GM12878 (cell line): ENCODE data around the gene FLAD1. TPM values are rescaled to one million over a fixed set of nuclear protein-coding genes. Genes with fewer than 3 reads are reported as not detected.

Source experiments
- CUX1 ChIP-seq: IDR thresholded peaks from 2 replicates; pipeline ENCODE4 v1.6.1; 2012; ENCODE audit warnings: improper control_type of control experiment, low read depth, low read length; ENCODE audit not compliant: insufficient replicate concordance
- EGR1 ChIP-seq, 2 experiments: IDR thresholded peaks; 1 replicate in 1 of 2; 2 replicates in 1 of 2; pipeline ENCODE4 v1.6.1; 2011 to 2012; ENCODE audit warnings: low read depth in 2 of 2, low read length in 2 of 2, borderline replicate concordance in 1 of 2, mild to moderate bottlenecking in 1 of 2, moderate library complexity in 1 of 2
- HDGF ChIP-seq: fragments of 450-650 bp; IDR thresholded peaks from 2 replicates; pipeline ENCODE4 v1.6.1; 2016; ENCODE audit warnings: antibody characterized with exemption
- MLLT1 ChIP-seq: fragments of 450-650 bp; IDR thresholded peaks from 2 replicates; pipeline ENCODE4 v1.6.1; 2016; ENCODE audit warnings: mild to moderate bottlenecking
- MTA2 ChIP-seq: fragments of 450-650 bp; IDR thresholded peaks from 2 replicates; pipeline ENCODE4 v1.6.1; 2016; ENCODE audit warnings: low read depth, mild to moderate bottlenecking, moderate library complexity
- NKRF ChIP-seq: fragments of 450-650 bp; conservative IDR thresholded peaks from 2 replicates; pipeline ENCODE4 v1.6.1; 2017; ENCODE audit warnings: mild to moderate bottlenecking, moderate library complexity
- NR2C1 ChIP-seq: fragments of 450-650 bp; IDR thresholded peaks from 2 replicates; pipeline ENCODE4 v1.6.1; 2017; ENCODE audit warnings: antibody characterized with exemption, mild to moderate bottlenecking, moderate library complexity
- RELB ChIP-seq: fragments of 450-650 bp; IDR thresholded peaks from 2 replicates; pipeline ENCODE4 v1.6.1; 2017; ENCODE audit warnings: low read depth, mild to moderate bottlenecking, moderate library complexity
- SKIL ChIP-seq: fragments of 450-650 bp; IDR thresholded peaks from 2 replicates; pipeline ENCODE4 v1.6.1; 2017; ENCODE audit warnings: mild to moderate bottlenecking, low read depth, inconsistent platforms; ENCODE audit not compliant: poor library complexity, severe bottlenecking
- SMAD1 ChIP-seq: fragments of 450-650 bp; IDR thresholded peaks from 2 replicates; pipeline ENCODE4 v1.6.1; 2018; ENCODE audit warnings: mild to moderate bottlenecking, low read depth; ENCODE audit not compliant: partially characterized antibody
- YY1 ChIP-seq: IDR thresholded peaks from 2 replicates; pipeline ENCODE4 v1.6.1; 2011; ENCODE audit warnings: low read depth, mild to moderate bottlenecking, low read length
- ZNF217 ChIP-seq: fragments of 450-650 bp; IDR thresholded peaks from 2 replicates; pipeline ENCODE4 v1.6.1; 2017; ENCODE audit warnings: antibody characterized with exemption, mild to moderate bottlenecking
- polyA plus RNA-seq, 11 experiments: library from polyadenylated mRNA; depleted of rRNA in 4 of 11; unstranded in 6 of 11; stranded (reverse) in 5 of 11; fragments of >200 nt; fragmentation: Nextera tagmentation in 4 of 11; fragmentation: Illumina TruSeq in 1 of 11; extraction: Ambion mirVana in 4 of 11; extraction: Trizol in 1 of 11; gene quantifications; 1 replicate in 1 of 11; 2 replicates in 10 of 11; pipeline versions ENCODE4 v1.2.1 to v1.2.3, GENCODE V29; 2011 to 2016; ENCODE audit warnings: inconsistent platforms in 2 of 11, missing spikeins in 2 of 11, low read depth in 1 of 11
- total RNA-seq, 4 experiments: library from RNA; depleted of rRNA in 3 of 4; stranded (reverse); fragments of >200 nt in 3 of 4; fragmentation: Illumina TruSeq in 1 of 4; extraction: Trizol in 1 of 4; gene quantifications; 2 replicates each; pipeline versions ENCODE4 v1.2.1 to v1.2.3, GENCODE V29; 2013 to 2021
- TF ChIP-seq, protein P1 (sequence below): IDR thresholded peaks from 2 replicates; pipeline ENCODE4 v1.6.1; 2011; ENCODE audit warnings: borderline replicate concordance, low read depth, mild to moderate bottlenecking, moderate library complexity, mixed read lengths, low read length; ENCODE audit not compliant: insufficient read depth; ENCODE audit errors: extremely low read length

Gene FLAD1
- total and polyA plus RNA-seq, 10 of the 15 experiments (the other 5 are each of a cell fraction or from before 2014, with no cell fraction given), result 22.9 to 93.4 (median 56.6) TPM

GRCh38 chr1:155001675-155002463 lies 18.7 kb downstream of the FLAD1 start (continued):
- peak; percentile 23 for TF ChIP-seq SMAD1
- peak; percentile 60; the same call in 1 of the 2 replicates for TF ChIP-seq MTA2
- TF ChIP-seq NKRF, result 0 out of 2 replicates have a peak, but pooled peaks have one; percentile 63
- peak; percentile 99 for TF ChIP-seq RELB
- no peak for TF ChIP-seq CUX1
- TF ChIP-seq YY1, result 0 out of 2 replicates have a peak, but pooled peaks have one; percentile 28
- TF ChIP-seq MLLT1, result peak; percentile 94
- peak; percentile 27; the same call in 1 of the 2 replicates for TF ChIP-seq NR2C1
- TF ChIP-seq EGR1 (IDR thresholded peaks at IDR 0.05; ENCODE audit: borderline replicate concordance in 1 of 2, low read depth in 2 of 2, low read length in 2 of 2), result peak in 1 of 2 experiments; percentile 87; a peak in 2 of 3 replicates
- no peak for TF ChIP-seq ZNF217
- peak; percentile 42 for TF ChIP-seq SKIL
- TF ChIP-seq HDGF, result peak; percentile 86
- TF ChIP-seq, protein P1, sequence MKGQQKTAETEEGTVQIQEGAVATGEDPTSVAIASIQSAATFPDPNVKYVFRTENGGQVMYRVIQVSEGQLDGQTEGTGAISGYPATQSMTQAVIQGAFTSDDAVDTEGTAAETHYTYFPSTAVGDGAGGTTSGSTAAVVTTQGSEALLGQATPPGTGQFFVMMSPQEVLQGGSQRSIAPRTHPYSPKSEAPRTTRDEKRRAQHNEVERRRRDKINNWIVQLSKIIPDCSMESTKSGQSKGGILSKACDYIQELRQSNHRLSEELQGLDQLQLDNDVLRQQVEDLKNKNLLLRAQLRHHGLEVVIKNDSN, result no peak
